IMR-90 (cell line): ENCODE results near the gene R3HDML. TPM values are rescaled to one million over a fixed set of nuclear protein-coding genes. Genes with fewer than 3 reads are reported as not detected.

Experiments used
- ATAC-seq: fragments of 200-7000 bp; cut with Tn5 transposase; 2 replicates; pipeline ENCODE4 v1.9.1; 2020; ENCODE audit warnings: low read depth, mild to moderate bottlenecking, moderate library complexity
- BruUV-seq: library from RNA; stranded (reverse); fragments of 400-500 nt; replicated peaks from 2 replicates; lab custom pipeline; 2021; lab: Mats Ljungman, UMichigan
- CTCF ChIA-PET: fragments of 300-600 bp; formaldehyde crosslinking; extraction: SDS; loops from one replicate; lab custom pipeline; 2021; ENCODE audit warnings: antibody characterized with exemption; lab: Yijun Ruan, JAX
- POLR2A ChIA-PET: fragments of 300-600 bp; sonication (Branson Sonifier 250); formaldehyde crosslinking; loops from one replicate; lab custom pipeline; 2022; ENCODE audit warnings: antibody characterized with exemption; ENCODE audit not compliant: unreplicated experiment; lab: Charles Lee
- DNase-seq: peaks from one replicate; pipeline ENCODE4 v3.0.0; 2013
- H2AFZ ChIP-seq: replicated peaks from 2 replicates; pipeline ENCODE3; 2013; ENCODE audit warnings: low read length, mild to moderate bottlenecking; ENCODE audit not compliant: poor library complexity
- H2AK5ac ChIP-seq: 2 replicates; pipeline ENCODE4 v1.6.1; 2013; ENCODE audit warnings: low read depth, low read length, inconsistent platforms
- H2AK9ac ChIP-seq: replicated peaks from 2 replicates; pipeline ENCODE3; 2013; ENCODE audit warnings: mild to moderate bottlenecking, low read depth, low read length, moderate library complexity; ENCODE audit not compliant: poor library complexity
- H2BK120ac ChIP-seq: 2 replicates; pipeline ENCODE4 v1.6.1; 2013; ENCODE audit warnings: low read depth, low read length, inconsistent platforms
- H2BK15ac ChIP-seq: 3 replicates; pipeline ENCODE4 v1.6.1; 2013; ENCODE audit warnings: low read depth, low read length, inconsistent platforms
- H2BK20ac ChIP-seq: 2 replicates; pipeline ENCODE4 v1.6.1; 2013; ENCODE audit warnings: low read depth, mild to moderate bottlenecking, inconsistent platforms, low read length, moderate library complexity
- H2BK5ac ChIP-seq: 2 replicates; pipeline ENCODE4 v1.6.1; 2013; ENCODE audit warnings: mild to moderate bottlenecking, low read depth, low read length, inconsistent platforms; ENCODE audit not compliant: poor library complexity, severe bottlenecking
- H3K14ac ChIP-seq: replicated peaks from 2 replicates; pipeline ENCODE4 v1.6.1; 2013; ENCODE audit warnings: low read depth, low read length, inconsistent platforms
- H3K18ac ChIP-seq: 2 replicates; pipeline ENCODE4 v1.6.1; 2013; ENCODE audit warnings: low read depth, low read length, control low read depth
- H3K23ac ChIP-seq: 2 replicates; pipeline ENCODE4 v1.6.1; 2013; ENCODE audit warnings: low read depth, low read length, inconsistent platforms
- H3K27ac ChIP-seq: 2 replicates; pipeline ENCODE4 v1.5.1; 2013; ENCODE audit warnings: mild to moderate bottlenecking, control low read depth, low read length; ENCODE audit not compliant: insufficient read depth
- H3K27me3 ChIP-seq: 2 replicates; pipeline ENCODE4 v1.6.1; 2013; ENCODE audit warnings: low read length; ENCODE audit not compliant: control insufficient read depth, insufficient read depth
- H3K36me3 ChIP-seq: 2 replicates; pipeline ENCODE4 v1.6.1; 2013; ENCODE audit warnings: low read length, mixed read lengths; ENCODE audit not compliant: control insufficient read depth, insufficient read depth
- H3K4ac ChIP-seq: 2 replicates; pipeline ENCODE4 v1.6.1; 2013; ENCODE audit warnings: low read depth, low read length, inconsistent platforms
- H3K4me1 ChIP-seq: 2 replicates; pipeline ENCODE4 v1.6.1; 2013; ENCODE audit warnings: low read length, mixed read lengths; ENCODE audit not compliant: control insufficient read depth, insufficient read depth
- H3K4me2 ChIP-seq: 2 replicates; pipeline ENCODE4 v1.6.1; 2013; ENCODE audit warnings: low read depth, mild to moderate bottlenecking, control low read depth, low read length, moderate library complexity
- H3K4me3 ChIP-seq: 2 replicates; pipeline ENCODE4 v1.5.1; 2013; ENCODE audit warnings: low read depth, mild to moderate bottlenecking, control low read depth, low read length, moderate library complexity; ENCODE audit not compliant: insufficient read depth
- H3K56ac ChIP-seq: 2 replicates; pipeline ENCODE4 v1.6.1; 2013; ENCODE audit warnings: low read length, inconsistent platforms; ENCODE audit not compliant: insufficient read depth; ENCODE audit errors: extremely low read depth
- H3K79me1 ChIP-seq, 2 experiments: 2 replicates each; pipeline ENCODE4 v1.6.1; 2013; ENCODE audit warnings: low read length in 2 of 2, inconsistent platforms in 1 of 2, low read depth in 1 of 2
- H3K9ac ChIP-seq: 2 replicates; pipeline ENCODE4 v1.6.1; 2013; ENCODE audit warnings: low read depth, low read length, control low read depth
- H3K9me1 ChIP-seq: 2 replicates; pipeline ENCODE4 v1.6.1; 2013; ENCODE audit warnings: low read length, inconsistent platforms; ENCODE audit not compliant: insufficient read depth
- H3K9me3 ChIP-seq: 2 replicates; pipeline ENCODE4 v1.6.1; 2013; ENCODE audit warnings: low read length; ENCODE audit not compliant: control insufficient read depth, insufficient read depth
- H4K20me1 ChIP-seq: 2 replicates; pipeline ENCODE4 v1.6.1; 2013; ENCODE audit warnings: low read length, inconsistent platforms; ENCODE audit not compliant: insufficient read depth
- H4K5ac ChIP-seq: 2 replicates; pipeline ENCODE4 v1.6.1; 2013; ENCODE audit warnings: mild to moderate bottlenecking, low read depth, low read length, control low read depth
- H4K8ac ChIP-seq, 2 experiments: 2 replicates each; pipeline ENCODE4 v1.6.1; 2013; ENCODE audit warnings: low read depth in 2 of 2, low read length in 2 of 2, control low read depth in 1 of 2, inconsistent platforms in 1 of 2
- H4K91ac ChIP-seq: 2 replicates; pipeline ENCODE4 v1.6.1; 2013; ENCODE audit warnings: low read depth, low read length, inconsistent platforms; ENCODE audit not compliant: insufficient read depth
- BHLHE40 ChIP-seq: fragments of 150-350 bp; IDR thresholded peaks from 2 replicates; pipeline ENCODE4 v1.6.1; 2016; ENCODE audit warnings: mild to moderate bottlenecking, low read depth, low read length
- CHD1 ChIP-seq: IDR thresholded peaks from 2 replicates; pipeline ENCODE4 v1.6.1; 2012; ENCODE audit warnings: low read depth, low read length, improper control_type of control experiment
- FOS ChIP-seq: fragments of 150-350 bp; IDR thresholded peaks from 2 replicates; pipeline ENCODE4 v1.6.1; 2016; ENCODE audit warnings: low read depth, low read length
- MAFK ChIP-seq: IDR thresholded peaks from 2 replicates; pipeline ENCODE4 v1.6.1; 2012; ENCODE audit warnings: low read depth, low read length, improper control_type of control experiment
- NFE2L2 ChIP-seq: fragments of 150-350 bp; IDR thresholded peaks from 2 replicates; pipeline ENCODE4 v1.6.1; 2016; ENCODE audit warnings: low read depth, mild to moderate bottlenecking, low read length
- WGBS, 2 experiments: methylation state at CpG; one replicate each; pipeline versions ENCODE4 v1.1.5 to v1.1.7; 2013; ENCODE audit warnings: missing lambda C conversion rate in 2 of 2; ENCODE audit not compliant: insufficient read length in 1 of 2; ENCODE audit errors: extremely low coverage in 2 of 2; 5-methylcytosine and 5-hydroxymethylcytosine counted together
- dilution Hi-C: fragments of 300-500 bp; cut with HindIII; formaldehyde crosslinking; loops from one replicate; pipeline ENCODE4 v1.14.3; 2018; ENCODE audit warnings: low sequenced_read_pairs; ENCODE audit not compliant: unreplicated experiment
- in situ Hi-C: fragments of 300-500 bp; cut with MboI; formaldehyde crosslinking; loops from 3 replicates; pipeline ENCODE4 v1.14.3; 2019; ENCODE audit warnings: low sequenced_read_pairs, inconsistent platforms, mixed read lengths
- intact Hi-C: fragments of 100-400 bp; cut with micrococcal nuclease; formaldehyde crosslinking; loops from 2 replicates; pipeline ENCODE4 v1.10.0; 2022
- polyA plus RNA-seq, 3 experiments: library from polyadenylated mRNA; depleted of rRNA; stranded (reverse); fragments of >200 nt; gene quantifications; 2 replicates each; pipeline ENCODE4 v1.2.3, GENCODE V29; 2012; ENCODE audit warnings: low replicate concordance in 1 of 3
- total RNA-seq: library from RNA; depleted of rRNA; stranded (reverse); fragments of >200 nt; gene quantifications from 2 replicates; pipeline ENCODE4 v1.2.3, GENCODE V29; 2012
- TF ChIP-seq, protein P1 (sequence below): conservative IDR thresholded peaks from 2 replicates; pipeline ENCODE4 v1.5.1; 2012; ENCODE audit warnings: mild to moderate bottlenecking, low read depth, low read length, improper control_type of control experiment
- TF ChIP-seq, protein P2 (sequence below): fragments of 150-350 bp; IDR thresholded peaks from 2 replicates; pipeline ENCODE4 v1.6.1; 2016; ENCODE audit warnings: low read depth, mild to moderate bottlenecking, low read length, moderate library complexity, borderline replicate concordance
- TF ChIP-seq, protein P3 (sequence below): fragments of 150-350 bp; IDR thresholded peaks from 2 replicates; pipeline ENCODE4 v1.6.1; 2017; ENCODE audit warnings: mild to moderate bottlenecking, antibody characterized with exemption, low read length, low read depth

Gene R3HDML
- total and polyA plus RNA-seq, 2 of the 4 experiments (the other 2 are of a cell fraction) = not detected

DNA sequence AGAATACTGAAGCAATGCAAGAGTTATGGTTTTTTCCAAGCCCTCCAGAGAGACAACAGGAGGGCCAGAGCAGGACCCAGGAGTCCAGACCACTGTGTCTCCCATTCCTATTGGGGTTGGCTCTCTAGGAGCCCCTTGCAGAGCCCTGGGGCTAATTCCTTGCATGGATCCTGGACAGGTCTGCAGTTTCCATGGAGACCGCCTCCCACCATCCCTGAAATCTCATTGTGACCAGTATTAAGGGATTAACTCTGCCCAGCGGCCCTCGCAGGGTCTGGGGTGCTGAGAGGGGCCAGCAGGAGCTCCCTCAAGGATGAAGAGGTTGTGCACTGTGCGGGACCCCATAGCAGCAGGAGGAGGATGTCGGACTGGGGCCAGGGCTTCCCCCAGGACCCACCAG, 53.4 kb downstream of the R3HDML start:
- no CpG with 5 or more reads among the region's 5 CpGs for WGBS, 2 experiments
- POLR2A ChIA-PET = no interaction called here

More for the DNA sequence above, 53.4 kb downstream of the R3HDML start:
- Histone ChIP-seq H3K14ac (no peak overlapping the region), H2BK5ac (no peak overlapping the region), H4K5ac (no peak overlapping the region), H3K27me3 (peaks cover 38% of the 10 kb centered on the region), H3K9ac (no peak overlapping the region), H4K91ac (no peak overlapping the region), H3K27ac (no peak overlapping the region), H3K4me1 (no peaks in the 10 kb centered on the region), H2BK15ac (no peak overlapping the region), H3K9me3 (no peaks in the 10 kb centered on the region), H2BK20ac (no peak overlapping the region), H4K20me1 (no peaks in the 10 kb centered on the region; the same call in 1 of the 2 replicates), H2AK9ac (no peak overlapping the region), H2AFZ (no peak overlapping the region), H3K18ac (no peak overlapping the region), H3K4me2 (no peak overlapping the region), H4K8ac (no peak overlapping the region), H3K23ac (no peak overlapping the region), H3K9me1 (no peaks in the 10 kb centered on the region), H3K4me3 (no peak overlapping the region), H2BK120ac (no peak overlapping the region), H3K36me3 (no peaks in the 10 kb centered on the region), H3K56ac (no peak overlapping the region), H2AK5ac (no peak overlapping the region), H3K79me1 (no peaks in the 10 kb centered on the region), H3K4ac (no peak overlapping the region)
- ATAC-seq (no peak), DNase-seq (no peak)
- intact Hi-C loops (no loop called here), dilution Hi-C loops (loop anchor here (10.0 kb wide), 1 partner anchor 75 kb away; no protein-coding TSS in a partner anchor), in situ Hi-C loops (loop anchor here (25.0 kb wide), 1 partner anchor 472 kb away; no protein-coding TSS in a partner anchor)
- no TSS peak for BruUV-seq
- TF ChIP-seq, protein P1, sequence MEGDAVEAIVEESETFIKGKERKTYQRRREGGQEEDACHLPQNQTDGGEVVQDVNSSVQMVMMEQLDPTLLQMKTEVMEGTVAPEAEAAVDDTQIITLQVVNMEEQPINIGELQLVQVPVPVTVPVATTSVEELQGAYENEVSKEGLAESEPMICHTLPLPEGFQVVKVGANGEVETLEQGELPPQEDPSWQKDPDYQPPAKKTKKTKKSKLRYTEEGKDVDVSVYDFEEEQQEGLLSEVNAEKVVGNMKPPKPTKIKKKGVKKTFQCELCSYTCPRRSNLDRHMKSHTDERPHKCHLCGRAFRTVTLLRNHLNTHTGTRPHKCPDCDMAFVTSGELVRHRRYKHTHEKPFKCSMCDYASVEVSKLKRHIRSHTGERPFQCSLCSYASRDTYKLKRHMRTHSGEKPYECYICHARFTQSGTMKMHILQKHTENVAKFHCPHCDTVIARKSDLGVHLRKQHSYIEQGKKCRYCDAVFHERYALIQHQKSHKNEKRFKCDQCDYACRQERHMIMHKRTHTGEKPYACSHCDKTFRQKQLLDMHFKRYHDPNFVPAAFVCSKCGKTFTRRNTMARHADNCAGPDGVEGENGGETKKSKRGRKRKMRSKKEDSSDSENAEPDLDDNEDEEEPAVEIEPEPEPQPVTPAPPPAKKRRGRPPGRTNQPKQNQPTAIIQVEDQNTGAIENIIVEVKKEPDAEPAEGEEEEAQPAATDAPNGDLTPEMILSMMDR = no peak
- TF ChIP-seq BHLHE40 (no peak), MAFK (no peak), NFE2L2 (no peak), CHD1 (no peak), FOS (no peak)
- TF ChIP-seq, protein P2, sequence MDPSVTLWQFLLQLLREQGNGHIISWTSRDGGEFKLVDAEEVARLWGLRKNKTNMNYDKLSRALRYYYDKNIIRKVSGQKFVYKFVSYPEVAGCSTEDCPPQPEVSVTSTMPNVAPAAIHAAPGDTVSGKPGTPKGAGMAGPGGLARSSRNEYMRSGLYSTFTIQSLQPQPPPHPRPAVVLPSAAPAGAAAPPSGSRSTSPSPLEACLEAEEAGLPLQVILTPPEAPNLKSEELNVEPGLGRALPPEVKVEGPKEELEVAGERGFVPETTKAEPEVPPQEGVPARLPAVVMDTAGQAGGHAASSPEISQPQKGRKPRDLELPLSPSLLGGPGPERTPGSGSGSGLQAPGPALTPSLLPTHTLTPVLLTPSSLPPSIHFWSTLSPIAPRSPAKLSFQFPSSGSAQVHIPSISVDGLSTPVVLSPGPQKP = no peak
- TF ChIP-seq, protein P3, sequence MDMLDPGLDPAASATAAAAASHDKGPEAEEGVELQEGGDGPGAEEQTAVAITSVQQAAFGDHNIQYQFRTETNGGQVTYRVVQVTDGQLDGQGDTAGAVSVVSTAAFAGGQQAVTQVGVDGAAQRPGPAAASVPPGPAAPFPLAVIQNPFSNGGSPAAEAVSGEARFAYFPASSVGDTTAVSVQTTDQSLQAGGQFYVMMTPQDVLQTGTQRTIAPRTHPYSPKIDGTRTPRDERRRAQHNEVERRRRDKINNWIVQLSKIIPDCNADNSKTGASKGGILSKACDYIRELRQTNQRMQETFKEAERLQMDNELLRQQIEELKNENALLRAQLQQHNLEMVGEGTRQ = no peak
- CTCF ChIA-PET = no interaction called here
